ENCODE data around the gene CST9. TPM values are rescaled to one million over a fixed set of nuclear protein-coding genes. Genes with fewer than 3 reads are reported as not detected.
"Not testable (repeated sequence)": the region's sequence is repeated elsewhere in the genome, so short reads cannot be mapped to it uniquely, and the experiment has no call there.

The CST9 gene
- total RNA-seq, 2 experiments from 2014 or later: not detected

GRCh38 chr20:23643659-23644058, 37.9 kb upstream of the CST9 start:
- H3K27me3 Mint-ChIP-seq: peaks cover 1% of the 10 kb centered on the region
- no peak overlapping the region for H3K27ac Mint-ChIP-seq
- no peak for DNase-seq
- H3K36me3 Mint-ChIP-seq (ENCODE audit: low read depth): no peaks in the 10 kb centered on the region
- ChIA-PET CTCF (no interaction called here), POLR2A (no interaction called here)
- H3K4me3 Mint-ChIP-seq: no peak overlapping the region
- H3K4me1 Mint-ChIP-seq: no peaks in the 10 kb centered on the region
- H3K9me3 Mint-ChIP-seq: no peaks in the 10 kb centered on the region

DNA sequence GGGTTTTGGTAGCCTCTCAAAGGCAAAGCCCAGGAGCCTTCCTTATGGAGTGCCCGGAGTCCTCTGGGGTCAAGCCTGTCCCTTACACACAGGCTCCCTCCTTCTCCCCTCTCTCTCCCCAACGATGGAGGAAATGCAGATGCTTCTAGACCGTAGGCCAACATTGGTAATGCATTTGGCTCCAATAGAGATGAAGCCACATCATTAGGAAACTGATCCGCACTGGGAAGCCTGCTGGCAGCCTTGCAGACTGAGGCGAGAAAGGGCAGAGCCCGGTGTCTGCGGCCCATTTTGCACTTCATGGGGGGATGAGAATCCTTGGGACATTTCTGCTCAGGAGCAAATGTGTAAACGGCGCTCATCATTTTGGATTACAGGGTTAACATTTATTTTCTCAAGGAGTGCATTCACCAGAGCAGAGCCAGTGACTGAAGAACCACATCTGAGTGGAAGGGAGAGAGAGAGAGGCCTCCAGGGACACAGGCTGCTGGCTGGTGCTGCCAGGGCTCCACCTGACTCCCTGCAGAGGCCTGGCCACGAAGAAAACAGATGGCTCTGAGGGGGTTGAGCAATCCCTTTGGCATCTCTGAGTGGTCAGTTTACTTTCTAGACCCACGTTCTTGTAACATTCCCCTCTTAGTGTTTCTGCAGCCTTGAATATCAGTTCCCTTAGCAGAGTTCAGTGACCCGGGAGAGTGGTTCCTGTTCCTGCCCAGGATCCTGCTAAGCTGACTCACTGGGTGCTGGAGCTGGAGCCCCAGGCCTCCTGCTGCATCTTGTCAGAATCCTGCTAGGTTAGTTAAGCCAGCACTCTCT, 36.4 kb upstream of the CST9 start:
- H3K9me3 Mint-ChIP-seq: no peaks in the 10 kb centered on the region
- H3K27me3 Mint-ChIP-seq: peaks cover 3% of the 10 kb centered on the region
- peaks cover under 1% of the 10 kb centered on the region for H3K4me1 Mint-ChIP-seq
- POLR2A ChIA-PET: no interaction called here
- no peak overlapping the region for H3K27ac Mint-ChIP-seq
- no peak for DNase-seq
- CTCF ChIA-PET: no interaction called here
- H3K4me3 Mint-ChIP-seq: no peak overlapping the region
- H3K36me3 Mint-ChIP-seq (ENCODE audit: low read depth): no peaks in the 10 kb centered on the region

DNA sequence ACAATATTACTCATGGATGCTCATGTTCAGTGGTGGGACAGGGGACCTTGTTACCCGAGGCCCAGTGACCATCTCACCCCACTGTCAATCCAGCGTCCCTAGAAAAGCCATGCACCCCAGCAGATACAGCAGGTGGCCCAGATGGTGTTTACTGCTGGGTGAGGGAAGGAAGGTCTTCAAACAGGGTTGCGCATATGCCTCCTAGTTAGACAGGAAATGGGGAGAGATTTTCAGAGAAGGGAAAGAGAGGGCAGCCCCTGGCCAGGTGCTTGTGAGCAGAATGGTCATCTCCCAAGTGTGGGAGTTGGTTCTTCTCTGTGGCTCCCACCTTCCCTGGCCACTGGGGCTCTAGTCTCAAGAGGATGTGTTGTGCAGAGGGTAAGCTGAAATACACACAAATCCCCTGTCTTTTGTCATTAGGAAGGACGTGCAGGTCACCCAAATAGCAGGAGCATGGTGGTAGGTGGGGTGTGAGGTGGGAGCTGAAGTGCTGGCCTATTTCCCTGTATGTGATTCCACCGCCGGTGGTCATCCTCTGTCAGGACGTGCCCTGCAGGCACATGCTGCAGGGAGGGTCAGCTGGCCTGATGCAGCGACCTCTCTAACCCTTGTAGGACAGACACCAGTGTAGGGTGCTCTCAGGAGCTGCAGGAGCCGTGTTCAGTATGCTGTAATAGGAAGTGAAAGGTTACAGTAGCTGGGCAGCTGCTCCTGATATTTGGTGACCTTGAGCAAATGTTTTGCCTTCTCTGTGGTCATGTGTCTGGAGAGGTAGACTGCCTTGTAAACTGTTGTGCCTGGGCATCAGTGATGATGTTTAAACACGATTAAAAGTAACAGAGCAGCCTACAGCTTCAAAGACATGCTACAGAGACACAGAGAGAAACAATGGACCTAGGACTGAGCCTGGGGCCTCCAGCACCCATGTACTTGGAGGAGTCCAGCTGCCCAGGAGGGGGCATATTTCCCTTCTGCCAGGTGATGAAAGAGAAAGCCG, 35.3 kb upstream of the CST9 start:
- ChIA-PET POLR2A (no interaction called here), CTCF (no interaction called here)
- peaks cover 15% of the 10 kb centered on the region for H3K27me3 Mint-ChIP-seq
- peaks cover 6% of the 10 kb centered on the region for H3K4me1 Mint-ChIP-seq
- no peak for DNase-seq
- H3K36me3 Mint-ChIP-seq (ENCODE audit: low read depth): no peaks in the 10 kb centered on the region
- no peak overlapping the region for H3K4me3 Mint-ChIP-seq
- H3K27ac Mint-ChIP-seq: no peak overlapping the region
- no peaks in the 10 kb centered on the region for H3K9me3 Mint-ChIP-seq

- CTCF ChIA-PET: no interaction called here
- peaks cover 17% of the 10 kb centered on the region for H3K27me3 Mint-ChIP-seq
- H3K36me3 Mint-ChIP-seq (ENCODE audit: low read depth): no peaks in the 10 kb centered on the region
- peaks cover 6% of the 10 kb centered on the region for H3K4me1 Mint-ChIP-seq
- H3K4me3 Mint-ChIP-seq: no peak overlapping the region
- POLR2A ChIA-PET: no interaction called here
- H3K27ac Mint-ChIP-seq: no peak overlapping the region
- DNase-seq: no peak
- H3K9me3 Mint-ChIP-seq: no peaks in the 10 kb centered on the region
These were observed 34.4 kb upstream of the CST9 start for GRCh38 chr20:23640018-23640601.

DNA sequence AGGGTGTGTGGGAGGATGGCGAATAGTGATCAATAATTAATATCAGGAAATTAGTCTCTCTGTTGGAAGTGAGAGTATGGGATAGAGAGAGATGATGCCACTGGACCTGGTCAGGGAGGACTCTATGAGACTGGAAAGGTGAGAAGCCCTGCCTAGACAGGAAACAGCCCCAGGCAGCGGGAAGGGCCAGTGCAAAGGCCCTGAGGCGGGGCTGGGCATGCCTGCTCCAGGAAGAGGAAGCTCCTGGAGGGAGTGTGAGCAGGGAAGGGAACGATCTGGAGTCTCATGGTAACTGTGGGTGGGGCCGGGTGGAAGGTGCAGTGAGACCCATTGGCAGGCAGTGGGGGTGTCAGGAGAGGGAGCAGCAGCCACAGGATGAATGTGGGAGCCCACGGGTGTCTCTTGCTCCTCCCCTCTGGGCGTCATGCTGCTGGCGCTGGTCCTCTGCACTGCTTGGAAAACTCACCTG, 33.8 kb upstream of the CST9 start:
- CTCF ChIA-PET: no interaction called here
- peaks cover 17% of the 10 kb centered on the region for H3K27me3 Mint-ChIP-seq

GRCh38 chr20:23638309-23638708, 32.6 kb upstream of the CST9 start:
- no peak for DNase-seq
- no peak overlapping the region for H3K27ac Mint-ChIP-seq
- H3K9me3 Mint-ChIP-seq: no peaks in the 10 kb centered on the region
- H3K4me3 Mint-ChIP-seq: no peak overlapping the region
- no peaks in the 10 kb centered on the region for H3K36me3 Mint-ChIP-seq (ENCODE audit: low read depth)
- POLR2A ChIA-PET: no interaction called here
- CTCF ChIA-PET: no interaction called here
- peaks cover 6% of the 10 kb centered on the region for H3K4me1 Mint-ChIP-seq
- H3K27me3 Mint-ChIP-seq: peaks cover 17% of the 10 kb centered on the region

More for the DNA sequence above, 33.8 kb upstream of the CST9 start:
- DNase-seq: no peak
- no peak overlapping the region for H3K27ac Mint-ChIP-seq
- peaks cover 6% of the 10 kb centered on the region for H3K4me1 Mint-ChIP-seq
- H3K36me3 Mint-ChIP-seq (ENCODE audit: low read depth): no peaks in the 10 kb centered on the region
- no peak overlapping the region for H3K4me3 Mint-ChIP-seq
- POLR2A ChIA-PET: no interaction called here
- no peaks in the 10 kb centered on the region for H3K9me3 Mint-ChIP-seq

- Mint-ChIP-seq H3K9me3 (no peaks in the 10 kb centered on the region), H3K4me3 (peak within 1 kb of the TSS; percentile 56), H3K36me3 (ENCODE audit: low read depth) (no peaks in the 10 kb centered on the region), H3K4me1 (peaks cover 6% of the 10 kb centered on the region), H3K27me3 (peaks cover 17% of the 10 kb centered on the region), H3K27ac (no peak within 1 kb of the TSS)
- peak; percentile 16 for DNase-seq
- ChIA-PET POLR2A (no interaction called here), CTCF (no interaction called here)
These were observed 31.8 kb upstream of the CST9 start, which contains the start of gene CST3 for GRCh38 chr20:23637282-23638221. Gene CST3, minus strand, starts transcription at chr20:23637955. Its CDS starts 93 bp downstream, at chr20:23637862.

- POLR2A ChIA-PET: no interaction called here
- Mint-ChIP-seq H3K36me3 (ENCODE audit: low read depth) (no peaks in the 10 kb centered on the region), H3K4me3 (peak overlapping the region; percentile 56), H3K9me3 (no peaks in the 10 kb centered on the region), H3K27ac (no peak overlapping the region), H3K4me1 (peaks cover 6% of the 10 kb centered on the region), H3K27me3 (peaks cover 17% of the 10 kb centered on the region)
- CTCF ChIA-PET: no interaction called here
- DNase-seq: no peak
These were observed 31.2 kb upstream of the CST9 start for GRCh38 chr20:23636908-23637281.

DNA sequence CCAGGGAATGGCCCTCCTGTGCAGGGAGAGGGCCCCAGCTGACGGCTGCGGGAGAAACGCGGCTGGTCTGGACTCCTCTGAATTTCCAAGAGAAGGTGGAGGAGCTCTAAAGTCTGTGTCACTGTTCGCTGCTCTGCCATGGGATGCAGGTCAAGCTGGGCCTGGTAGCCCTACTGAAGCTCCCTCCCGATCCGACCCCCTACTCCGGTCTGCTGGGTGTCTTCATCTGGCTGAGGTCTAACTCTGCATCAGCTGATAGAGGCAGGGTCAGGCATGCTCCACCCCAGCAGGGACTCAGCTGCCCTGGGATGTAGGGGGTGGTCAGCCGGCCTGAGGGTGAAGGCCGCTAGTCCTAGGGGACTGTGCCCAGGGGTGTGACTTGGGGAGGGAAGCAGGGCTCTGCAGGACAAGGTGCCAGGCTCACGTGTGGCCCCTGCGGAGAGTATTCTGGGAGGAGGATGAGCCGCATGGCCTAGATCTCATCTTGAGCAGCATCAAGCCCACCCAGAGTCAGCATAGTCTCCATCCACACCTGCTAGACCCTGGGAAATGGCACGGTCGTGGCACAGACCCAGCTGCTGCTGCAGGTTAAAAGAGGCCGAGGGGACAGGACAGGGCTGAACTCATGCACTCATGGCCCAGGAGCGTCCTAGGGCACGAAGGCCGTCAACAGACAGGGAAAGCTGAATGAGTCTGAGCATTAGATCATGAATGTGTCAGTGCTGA, 30.6 kb upstream of the CST9 start:
- Mint-ChIP-seq H3K9me3 (no peaks in the 10 kb centered on the region), H3K27me3 (peaks cover 17% of the 10 kb centered on the region), H3K36me3 (ENCODE audit: low read depth) (no peaks in the 10 kb centered on the region), H3K4me1 (peaks cover 6% of the 10 kb centered on the region), H3K4me3 (no peak overlapping the region), H3K27ac (no peak overlapping the region)
- CTCF ChIA-PET: no interaction called here
- DNase-seq: no peak
- POLR2A ChIA-PET: no interaction called here

- H3K27ac Mint-ChIP-seq; CTCF ChIA-PET; H3K4me3 Mint-ChIP-seq; H3K9me3 Mint-ChIP-seq; DNase-seq; POLR2A ChIA-PET; H3K36me3 Mint-ChIP-seq (ENCODE audit: low read depth); H3K4me1 Mint-ChIP-seq: not testable (repeated sequence)
- peaks cover 17% of the 10 kb centered on the region for H3K27me3 Mint-ChIP-seq
These were observed 30.0 kb upstream of the CST9 start for GRCh38 chr20:23635768-23636090.

DNA sequence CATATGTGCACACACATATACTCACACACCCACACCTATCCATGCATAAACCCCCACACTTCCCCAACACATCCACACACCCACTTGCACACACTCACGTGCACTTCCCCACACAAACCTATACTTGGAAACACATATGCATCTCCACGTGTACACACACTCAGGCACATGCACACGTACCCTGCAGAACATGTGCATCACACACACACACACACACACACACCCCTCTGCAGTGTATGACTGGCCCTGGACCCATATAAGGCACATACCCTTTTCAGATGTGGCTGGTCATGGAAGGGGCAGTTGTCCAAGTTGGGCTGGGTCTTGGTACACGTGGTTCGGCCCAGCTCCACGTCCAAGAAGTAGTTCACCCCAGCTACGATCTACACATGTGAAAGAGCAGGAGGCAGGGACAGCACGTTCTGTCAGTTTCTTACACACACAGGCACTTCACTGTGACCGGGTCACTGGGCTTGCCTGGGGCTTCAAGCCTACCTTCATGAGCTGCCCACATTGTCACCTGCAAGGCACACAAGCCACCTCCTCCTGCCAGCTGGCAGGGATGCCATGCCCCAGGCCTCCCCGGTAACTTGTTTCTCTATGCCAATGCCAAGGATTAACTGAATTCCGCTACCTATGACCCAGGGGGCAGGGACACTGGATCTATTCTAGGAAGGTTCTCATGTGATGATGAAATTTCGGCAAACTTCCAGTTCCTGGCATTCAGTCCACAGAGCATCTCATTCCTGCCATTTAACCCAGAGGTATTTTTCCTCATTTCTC, 29.5 kb upstream of the CST9 start:
- ChIA-PET CTCF (no interaction called here), POLR2A (no interaction called here)

More for the DNA sequence above, 29.5 kb upstream of the CST9 start:
- DNase-seq: no peak
- peaks cover 17% of the 10 kb centered on the region for H3K27me3 Mint-ChIP-seq
- H3K4me3 Mint-ChIP-seq: no peak overlapping the region
- no peak overlapping the region for H3K27ac Mint-ChIP-seq
- H3K9me3 Mint-ChIP-seq: no peaks in the 10 kb centered on the region
- no peaks in the 10 kb centered on the region for H3K36me3 Mint-ChIP-seq (ENCODE audit: low read depth)
- H3K4me1 Mint-ChIP-seq: peaks cover 6% of the 10 kb centered on the region

Measured in activated CD4-positive, alpha-beta T cell treated with anti-CD3 and anti-CD28 coated beads, Interleukin-2, amount 10 ng/mL, durations not matched to agents 7 days and 5 days (primary cell).